MM.1S (cell line): ENCODE results near the gene ZNF236.

ENCODE experiments used
- DNase-seq: peaks from one replicate; pipeline ENCODE4 v3.0.0-alpha.2; 2015
- H2AFZ ChIP-seq: fragments of 300-600 bp; sonication (generic); 2 replicates; pipeline ENCODE4 v1.6.0; 2016; ENCODE audit warnings: antibody characterized with exemption, low read length
- H3F3A ChIP-seq: fragments of 300-600 bp; sonication (generic); 2 replicates; pipeline ENCODE4 v1.6.1; 2016; ENCODE audit warnings: mild to moderate bottlenecking, antibody characterized with exemption, low read length, moderate library complexity, mixed read lengths; ENCODE audit not compliant: insufficient read depth
- H3K27ac ChIP-seq: fragments of 300-600 bp; sonication (generic); 2 replicates; pipeline ENCODE4 v1.5.1; 2016; ENCODE audit warnings: mild to moderate bottlenecking, low read length
- H3K27me3 ChIP-seq: fragments of 300-600 bp; sonication (generic); replicated peaks from 2 replicates; pipeline ENCODE4 v1.6.0; 2016; ENCODE audit warnings: low read length; ENCODE audit not compliant: insufficient read depth
- H3K36me3 ChIP-seq: fragments of 300-600 bp; sonication (generic); replicated peaks from 2 replicates; pipeline ENCODE4 v1.6.1; 2016; ENCODE audit warnings: mild to moderate bottlenecking, low read length, mixed read lengths; ENCODE audit not compliant: insufficient read depth
- H3K4me1 ChIP-seq: fragments of 300-600 bp; sonication (generic); 2 replicates; pipeline ENCODE4 v1.6.1; 2016; ENCODE audit warnings: low read length, mixed read lengths
- H3K4me2 ChIP-seq: fragments of 300-600 bp; sonication (generic); 2 replicates; pipeline ENCODE4 v1.6.0; 2016; ENCODE audit warnings: low read depth, low read length
- H3K4me3 ChIP-seq: fragments of 300-600 bp; sonication (generic); 2 replicates; pipeline ENCODE4 v1.5.1; 2016; ENCODE audit warnings: low read length, mixed read lengths
- H3K79me2 ChIP-seq: fragments of 300-600 bp; sonication (generic); 2 replicates; pipeline ENCODE4 v1.6.1; 2016; ENCODE audit warnings: mixed run types, low read length, mixed read lengths
- H3K9ac ChIP-seq: fragments of 300-600 bp; sonication (generic); 2 replicates; pipeline ENCODE4 v1.6.1; 2016; ENCODE audit warnings: low read length, mixed read lengths
- H3K9me2 ChIP-seq: fragments of 300-600 bp; sonication (generic); replicated peaks from 2 replicates; pipeline ENCODE4 v1.6.1; 2016; ENCODE audit warnings: mild to moderate bottlenecking, low read length, mixed read lengths; ENCODE audit not compliant: insufficient read depth
- H3K9me3 ChIP-seq: fragments of 300-600 bp; sonication (generic); replicated peaks from 2 replicates; pipeline ENCODE4 v1.6.1; 2016; ENCODE audit warnings: mild to moderate bottlenecking, low read length, mixed read lengths; ENCODE audit not compliant: insufficient read depth
- H4K20me1 ChIP-seq: fragments of 300-600 bp; sonication (generic); 2 replicates; pipeline ENCODE4 v1.6.1; 2016; ENCODE audit warnings: mild to moderate bottlenecking, low read length, moderate library complexity, mixed read lengths; ENCODE audit not compliant: insufficient read depth
- CTCF ChIP-seq: fragments of 300-600 bp; sonication (generic); IDR thresholded peaks from 2 replicates; pipeline ENCODE4 v1.5.1; 2016; ENCODE audit warnings: antibody characterized with exemption, low read length, mixed read lengths
- EZH2 ChIP-seq: fragments of 300-600 bp; sonication (generic); optimal IDR thresholded peaks from 2 replicates; pipeline ENCODE3; 2017; ENCODE audit warnings: low read depth, mild to moderate bottlenecking, antibody characterized with exemption, low read length, mixed read lengths
- EZH2phosphoT487 ChIP-seq: fragments of 300-600 bp; sonication (generic); IDR thresholded peaks from 2 replicates; pipeline ENCODE4 v1.6.1; 2018; ENCODE audit warnings: antibody characterized with exemption, low read length

Gene ZNF236

DNA sequence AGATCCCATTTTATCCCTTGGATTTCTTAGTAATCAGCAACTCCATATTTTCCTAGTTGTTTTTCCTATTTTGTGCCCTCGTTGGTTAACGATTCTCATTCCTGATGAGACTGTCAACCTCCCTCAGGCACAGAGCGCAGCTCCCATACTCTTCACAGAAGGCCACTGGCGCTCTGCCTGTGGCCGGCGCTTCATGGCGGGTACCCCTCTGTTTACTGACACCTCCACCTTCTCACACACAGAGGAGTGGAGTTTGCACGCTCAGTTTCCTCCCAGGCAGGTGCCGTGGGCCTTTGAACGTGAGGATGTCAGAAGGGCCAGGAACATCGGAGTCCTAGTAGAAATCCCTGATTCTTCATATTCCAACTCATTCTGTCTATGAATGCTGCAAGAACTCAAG lies 171.2 kb downstream of the ZNF236 start:
- H3K9me2 ChIP-seq = no peaks in the 10 kb centered on the region
- no peak overlapping the region for H3K4me3 ChIP-seq
- no peaks in the 10 kb centered on the region for H3K27me3 ChIP-seq
- H3F3A ChIP-seq = no peaks in the 10 kb centered on the region
- H3K4me2 ChIP-seq = no peak overlapping the region
- no peaks in the 10 kb centered on the region for H3K79me2 ChIP-seq
- no peak for DNase-seq
- H3K4me1 ChIP-seq = no peaks in the 10 kb centered on the region
- H3K9me3 ChIP-seq = no peaks in the 10 kb centered on the region
- no peak overlapping the region for H3K9ac ChIP-seq
- H2AFZ ChIP-seq = no peak overlapping the region
- no peaks in the 10 kb centered on the region for H4K20me1 ChIP-seq
- TF ChIP-seq EZH2phosphoT487 (no peak), CTCF (no peak), EZH2 (no peak)
- no peaks in the 10 kb centered on the region for H3K36me3 ChIP-seq
- H3K27ac ChIP-seq = no peak overlapping the region

DNA sequence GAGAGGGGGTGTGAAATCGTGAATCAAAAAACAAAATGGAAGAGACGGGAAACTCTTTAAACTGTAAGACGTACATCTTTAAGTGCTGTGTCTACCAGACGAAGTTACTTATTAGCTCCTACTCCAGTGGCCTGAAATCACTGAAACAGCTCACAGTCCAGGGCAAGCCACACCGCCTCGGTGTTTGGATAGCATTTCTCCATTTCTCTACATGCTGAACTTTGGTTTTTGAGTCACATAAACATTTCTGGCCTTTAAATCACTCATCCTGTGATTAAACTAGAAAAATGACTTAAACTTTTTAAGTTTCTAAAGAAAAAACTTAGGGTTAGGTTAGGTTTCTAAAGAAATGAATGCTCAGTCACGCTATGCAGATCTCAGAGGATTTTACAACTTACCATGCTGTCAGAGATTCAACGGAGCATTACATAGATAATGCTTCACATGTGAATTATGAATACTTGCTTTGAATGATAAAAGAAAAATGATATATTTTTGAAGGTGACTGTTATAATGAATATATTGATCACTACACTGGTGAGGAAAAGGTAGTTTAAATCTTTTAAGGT lies 171.8 kb downstream of the ZNF236 start:
- no peaks in the 10 kb centered on the region for H3K4me1 ChIP-seq
- DNase-seq = no peak
- H3K9me2 ChIP-seq = no peaks in the 10 kb centered on the region
- no peak overlapping the region for H3K4me2 ChIP-seq
- H3K79me2 ChIP-seq = no peaks in the 10 kb centered on the region
- no peaks in the 10 kb centered on the region for H3K9me3 ChIP-seq
- H3K36me3 ChIP-seq = no peaks in the 10 kb centered on the region
- no peak for TF ChIP-seq EZH2
- TF ChIP-seq EZH2phosphoT487 = no peak
- no peak for TF ChIP-seq CTCF
- no peak overlapping the region for H3K4me3 ChIP-seq
- H3F3A ChIP-seq = no peaks in the 10 kb centered on the region
- no peaks in the 10 kb centered on the region for H3K27me3 ChIP-seq
- H4K20me1 ChIP-seq = no peaks in the 10 kb centered on the region
- no peak overlapping the region for H3K9ac ChIP-seq
- no peak overlapping the region for H2AFZ ChIP-seq
- H3K27ac ChIP-seq = no peak overlapping the region

DNA sequence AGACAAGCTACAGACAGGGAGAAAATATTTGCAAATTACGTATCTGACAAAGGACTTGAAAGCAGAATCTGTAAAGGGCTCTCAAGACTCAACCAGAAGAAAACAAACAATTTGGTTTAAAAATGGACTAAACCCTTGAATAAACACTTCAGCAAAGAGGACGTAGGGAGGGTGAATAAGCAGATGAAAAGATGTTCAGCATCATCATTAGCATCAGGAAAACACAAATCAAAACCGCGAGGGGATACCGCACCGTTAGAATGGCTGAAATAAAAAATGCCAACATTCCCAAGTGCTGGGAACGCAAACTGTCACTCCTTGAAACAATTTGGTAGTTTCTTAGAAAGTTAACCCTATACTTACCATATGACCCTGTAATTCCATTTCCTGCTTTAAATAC lies 173.5 kb downstream of the ZNF236 start:
- Histone ChIP-seq H3K9ac (no peak overlapping the region), H3K79me2 (no peaks in the 10 kb centered on the region), H3K27me3 (no peaks in the 10 kb centered on the region), H3K4me2 (no peak overlapping the region), H3K9me2 (no peaks in the 10 kb centered on the region), H3K4me3 (no peak overlapping the region), H3K9me3 (no peaks in the 10 kb centered on the region), H4K20me1 (no peaks in the 10 kb centered on the region), H3K27ac (no peak overlapping the region), H3F3A (no peaks in the 10 kb centered on the region), H3K4me1 (no peaks in the 10 kb centered on the region), H2AFZ (no peak overlapping the region), H3K36me3 (no peaks in the 10 kb centered on the region)
- TF ChIP-seq EZH2 = no peak
- no peak for TF ChIP-seq CTCF
- TF ChIP-seq EZH2phosphoT487 = no peak
- no peak for DNase-seq
